Immature natural killer cell (primary cell): ENCODE data around the gene PDHA2. TPM values are rescaled to one million over a fixed set of nuclear protein-coding genes. Genes with fewer than 3 reads are reported as not detected.

Experiments
- DNase-seq, 3 donors: peaks; one replicate each; pipeline ENCODE4 v3.0.0; 2022; ENCODE audit warnings: mixed read lengths in 1 of 3
- H3K27ac Mint-ChIP-seq, 6 donors: one replicate each; pipeline ENCODE4 v1.8.0; 2020; ENCODE audit warnings: mixed read lengths in 6 of 6, mild to moderate bottlenecking in 5 of 6, inconsistent platforms in 4 of 6, moderate library complexity in 3 of 6
- H3K27me3 Mint-ChIP-seq, 3 donors: one replicate each; pipeline ENCODE4 v1.8.0; 2020 to 2021; ENCODE audit warnings: low read depth in 3 of 3, mild to moderate bottlenecking in 3 of 3, mixed read lengths in 3 of 3, moderate library complexity in 3 of 3, inconsistent platforms in 1 of 3
- H3K36me3 Mint-ChIP-seq, 3 donors: one replicate each; pipeline ENCODE4 v1.8.0; 2020; ENCODE audit warnings: mixed read lengths in 3 of 3, inconsistent platforms in 2 of 3, mild to moderate bottlenecking in 2 of 3
- H3K4me1 Mint-ChIP-seq, 2 donors: one replicate each; pipeline ENCODE4 v1.8.0; 2020; ENCODE audit warnings: inconsistent platforms in 2 of 2, mild to moderate bottlenecking in 2 of 2, mixed read lengths in 2 of 2, moderate library complexity in 1 of 2
- H3K4me3 Mint-ChIP-seq, 5 donors: one replicate each; pipeline ENCODE4 v1.8.0; 2020; ENCODE audit warnings: mild to moderate bottlenecking in 5 of 5, mixed read lengths in 5 of 5, inconsistent platforms in 3 of 5, moderate library complexity in 3 of 5
- H3K9me3 Mint-ChIP-seq, 6 donors: one replicate each; pipeline ENCODE4 v1.8.0; 2020; ENCODE audit warnings: mild to moderate bottlenecking in 6 of 6, mixed read lengths in 6 of 6, inconsistent platforms in 4 of 6, moderate library complexity in 3 of 6
- polyA plus RNA-seq, 3 donors: library from polyadenylated mRNA; unstranded; fragments of 300-500 nt; fragmentation: Illumina TruSeq; gene quantifications; one replicate each; pipeline ENCODE4 v1.2.3, GENCODE V29; 2021

PDHA2 gene
- polyA plus RNA-seq, 3 donors from 2014 or later: not detected

DNA sequence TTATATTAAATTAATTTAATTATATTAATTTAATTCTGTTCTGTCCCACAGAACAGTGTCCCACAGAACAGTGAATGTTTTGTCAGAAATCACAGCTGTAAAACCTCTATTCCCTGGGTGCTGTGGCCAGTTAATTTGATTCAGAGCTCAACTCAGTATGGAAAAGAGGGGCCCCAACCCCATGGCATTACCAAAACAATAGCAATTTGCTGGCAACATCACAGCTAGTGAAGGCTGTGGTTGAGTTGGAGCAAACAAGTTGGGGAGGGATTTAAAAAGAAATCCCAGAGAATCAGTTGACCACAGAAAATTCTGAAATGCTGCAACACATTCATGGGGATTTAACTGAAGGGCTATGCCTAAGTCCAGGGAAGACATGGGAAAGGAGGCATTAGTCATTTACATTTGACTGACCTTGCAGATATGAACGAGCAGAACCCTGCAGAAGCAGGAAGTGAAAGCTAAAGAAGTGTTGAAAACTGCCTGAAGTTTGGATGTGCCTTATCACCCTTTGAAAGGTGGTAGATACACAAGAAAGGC lies 30.1 kb downstream of the PDHA2 start:
- no peaks in the 10 kb centered on the region for H3K4me1 Mint-ChIP-seq
- peaks cover 11 to 44% (median 18%) of the 10 kb centered on the region in 6 donors for H3K9me3 Mint-ChIP-seq
- H3K27ac Mint-ChIP-seq: no peak overlapping the region
- no peak overlapping the region for H3K4me3 Mint-ChIP-seq
- no peaks in the 10 kb centered on the region for H3K36me3 Mint-ChIP-seq
- no peak for DNase-seq
- H3K27me3 Mint-ChIP-seq: peaks cover 0 to 1% (median 0%) of the 10 kb centered on the region in 3 donors

- Mint-ChIP-seq H3K9me3 (peaks cover 0 to 15% (median 12%) of the 10 kb centered on the region in 6 donors), H3K36me3 (peaks cover 0 to 4% (median 0%) of the 10 kb centered on the region in 3 donors)
These were observed 37.7 kb downstream of the PDHA2 start for GRCh38 chr4:95877636-95878035.

GRCh38 chr4:95887551-95887950 lies 47.7 kb downstream of the PDHA2 start:
- no peaks in the 10 kb centered on the region for H3K4me1 Mint-ChIP-seq
- H3K27ac Mint-ChIP-seq: no peak overlapping the region
- H3K27me3 Mint-ChIP-seq: peaks cover 0 to 5% (median 0%) of the 10 kb centered on the region in 3 donors
- H3K36me3 Mint-ChIP-seq: no peaks in the 10 kb centered on the region
- no peak for DNase-seq
- H3K4me3 Mint-ChIP-seq: no peak overlapping the region
- peaks cover 7 to 50% (median 17%) of the 10 kb centered on the region in 6 donors for H3K9me3 Mint-ChIP-seq

More at GRCh38 chr4:95877636-95878035, 37.7 kb downstream of the PDHA2 start:
- DNase-seq: no peak
- H3K27me3 Mint-ChIP-seq: peaks cover 0 to 3% (median 3%) of the 10 kb centered on the region in 3 donors
- H3K4me1 Mint-ChIP-seq: no peaks in the 10 kb centered on the region
- H3K4me3 Mint-ChIP-seq: no peak overlapping the region
- H3K27ac Mint-ChIP-seq: no peak overlapping the region

- no peaks in the 10 kb centered on the region for H3K36me3 Mint-ChIP-seq
- peaks cover 0 to 5% (median 0%) of the 10 kb centered on the region in 3 donors for H3K27me3 Mint-ChIP-seq
- no peak for DNase-seq
- no peak overlapping the region for H3K4me3 Mint-ChIP-seq
- H3K27ac Mint-ChIP-seq: no peak overlapping the region
- no peaks in the 10 kb centered on the region for H3K4me1 Mint-ChIP-seq
- H3K9me3 Mint-ChIP-seq: peaks cover 4 to 36% (median 12%) of the 10 kb centered on the region in 6 donors
These were observed 49.8 kb downstream of the PDHA2 start for GRCh38 chr4:95889662-95890061.
